Activated CD4-positive, alpha-beta T cell treated with anti-CD3 and anti-CD28 coated beads, Interleukin-2, amount 50 U/mL, for 48 hours (primary cell): Measurements from ENCODE around the gene CAPN13.

Experiments
- DNase-seq, 2 experiments: peaks; one replicate each; pipeline ENCODE4 v3.0.0-alpha.2; 2020

Gene CAPN13

GRCh38 chr2:30763151-30763660, 44.0 kb downstream of the CAPN13 start:
- DNase-seq = no peak

- DNase-seq = no peak
Measured at GRCh38 chr2:30761226-30761625, 46.0 kb downstream of the CAPN13 start.

- DNase-seq = no peak
Measured at GRCh38 chr2:30759481-30759880, 47.8 kb downstream of the CAPN13 start.

GRCh38 chr2:30758191-30758651, 49.0 kb downstream of the CAPN13 start:
- DNase-seq = no peak

- no peak for DNase-seq
Measured at GRCh38 chr2:30757749-30758148, 49.5 kb downstream of the CAPN13 start.

- no peak for DNase-seq
Measured at GRCh38 chr2:30756971-30757370, 50.3 kb downstream of the CAPN13 start.

GRCh38 chr2:30756051-30756719, 51.1 kb downstream of the CAPN13 start:
- DNase-seq = no peak

- no peak for DNase-seq
Measured at GRCh38 chr2:30753630-30754029, 53.6 kb downstream of the CAPN13 start.

- no peak for DNase-seq
Measured at GRCh38 chr2:30752811-30753210, 54.4 kb downstream of the CAPN13 start.

- no peak for DNase-seq
Measured at GRCh38 chr2:30747206-30747605, 60.0 kb downstream of the CAPN13 start.

GRCh38 chr2:30744823-30745222, 62.4 kb downstream of the CAPN13 start:
- DNase-seq = no peak

- DNase-seq = no peak
Measured at GRCh38 chr2:30741576-30741975, 65.7 kb downstream of the CAPN13 start.

- DNase-seq = no peak
Measured at GRCh38 chr2:30738141-30738911, 68.9 kb downstream of the CAPN13 start.

GRCh38 chr2:30737326-30737610, 70.0 kb downstream of the CAPN13 start:
- no peak for DNase-seq

GRCh38 chr2:30736461-30737325, 70.6 kb downstream of the CAPN13 start:
- DNase-seq = no peak

GRCh38 chr2:30733876-30734520, 73.2 kb downstream of the CAPN13 start:
- DNase-seq = no peak

- no peak for DNase-seq
Measured at GRCh38 chr2:30732876-30733275, 74.4 kb downstream of the CAPN13 start.

- DNase-seq = no peak
Measured at GRCh38 chr2:30732376-30732775, 74.9 kb downstream of the CAPN13 start.

GRCh38 chr2:30731706-30732105, 75.5 kb downstream of the CAPN13 start:
- no peak for DNase-seq

GRCh38 chr2:30730736-30731647, 76.3 kb downstream of the CAPN13 start:
- no peak for DNase-seq

GRCh38 chr2:30729031-30729430, 78.2 kb downstream of the CAPN13 start:
- DNase-seq = no peak
